ENCODE measurements around the gene CHMP1A.

DNA sequence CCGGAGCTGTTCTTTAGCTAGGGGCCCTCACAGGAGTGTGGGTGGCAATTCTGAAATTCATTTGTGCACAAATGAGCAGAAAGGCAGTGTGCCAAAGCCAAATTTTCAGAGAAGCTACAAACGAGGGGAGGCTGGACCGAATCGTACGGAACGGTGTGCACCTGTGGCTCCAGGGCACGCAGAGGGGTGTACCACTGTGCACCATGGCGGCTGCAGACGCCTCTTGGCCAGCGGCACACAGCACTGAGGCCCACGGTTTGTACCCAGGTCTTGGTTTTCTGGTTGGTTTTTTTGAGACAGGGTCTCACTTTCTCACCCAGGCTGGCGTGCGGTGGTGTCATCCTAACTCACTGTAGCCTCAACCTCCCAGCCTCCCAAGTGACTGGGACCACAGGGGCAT, 14.9 kb downstream of the CHMP1A start:
- no peak for TF ChIP-seq EZH2 (IDR thresholded peaks at IDR 0.05; ENCODE audit: low read length)
- TF ChIP-seq, protein P1, sequence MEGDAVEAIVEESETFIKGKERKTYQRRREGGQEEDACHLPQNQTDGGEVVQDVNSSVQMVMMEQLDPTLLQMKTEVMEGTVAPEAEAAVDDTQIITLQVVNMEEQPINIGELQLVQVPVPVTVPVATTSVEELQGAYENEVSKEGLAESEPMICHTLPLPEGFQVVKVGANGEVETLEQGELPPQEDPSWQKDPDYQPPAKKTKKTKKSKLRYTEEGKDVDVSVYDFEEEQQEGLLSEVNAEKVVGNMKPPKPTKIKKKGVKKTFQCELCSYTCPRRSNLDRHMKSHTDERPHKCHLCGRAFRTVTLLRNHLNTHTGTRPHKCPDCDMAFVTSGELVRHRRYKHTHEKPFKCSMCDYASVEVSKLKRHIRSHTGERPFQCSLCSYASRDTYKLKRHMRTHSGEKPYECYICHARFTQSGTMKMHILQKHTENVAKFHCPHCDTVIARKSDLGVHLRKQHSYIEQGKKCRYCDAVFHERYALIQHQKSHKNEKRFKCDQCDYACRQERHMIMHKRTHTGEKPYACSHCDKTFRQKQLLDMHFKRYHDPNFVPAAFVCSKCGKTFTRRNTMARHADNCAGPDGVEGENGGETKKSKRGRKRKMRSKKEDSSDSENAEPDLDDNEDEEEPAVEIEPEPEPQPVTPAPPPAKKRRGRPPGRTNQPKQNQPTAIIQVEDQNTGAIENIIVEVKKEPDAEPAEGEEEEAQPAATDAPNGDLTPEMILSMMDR (optimal IDR thresholded peaks at IDR 0.05 in 1 of 3, IDR thresholded peaks at IDR 0.05 in 1 of 3, conservative IDR thresholded peaks at IDR 0.05 in 1 of 3; ENCODE audit: extremely low read depth in 1 of 3, insufficient read depth in 2 of 3, low read length in 3 of 3) = no peak
